Measurements from ENCODE around the gene IRAG1.

- TF ChIP-seq, protein P1, sequence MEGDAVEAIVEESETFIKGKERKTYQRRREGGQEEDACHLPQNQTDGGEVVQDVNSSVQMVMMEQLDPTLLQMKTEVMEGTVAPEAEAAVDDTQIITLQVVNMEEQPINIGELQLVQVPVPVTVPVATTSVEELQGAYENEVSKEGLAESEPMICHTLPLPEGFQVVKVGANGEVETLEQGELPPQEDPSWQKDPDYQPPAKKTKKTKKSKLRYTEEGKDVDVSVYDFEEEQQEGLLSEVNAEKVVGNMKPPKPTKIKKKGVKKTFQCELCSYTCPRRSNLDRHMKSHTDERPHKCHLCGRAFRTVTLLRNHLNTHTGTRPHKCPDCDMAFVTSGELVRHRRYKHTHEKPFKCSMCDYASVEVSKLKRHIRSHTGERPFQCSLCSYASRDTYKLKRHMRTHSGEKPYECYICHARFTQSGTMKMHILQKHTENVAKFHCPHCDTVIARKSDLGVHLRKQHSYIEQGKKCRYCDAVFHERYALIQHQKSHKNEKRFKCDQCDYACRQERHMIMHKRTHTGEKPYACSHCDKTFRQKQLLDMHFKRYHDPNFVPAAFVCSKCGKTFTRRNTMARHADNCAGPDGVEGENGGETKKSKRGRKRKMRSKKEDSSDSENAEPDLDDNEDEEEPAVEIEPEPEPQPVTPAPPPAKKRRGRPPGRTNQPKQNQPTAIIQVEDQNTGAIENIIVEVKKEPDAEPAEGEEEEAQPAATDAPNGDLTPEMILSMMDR (IDR thresholded peaks at IDR 0.05): no peak
- TF ChIP-seq EZH2 (IDR thresholded peaks at IDR 0.05) (no peak), EZH2phosphoT487 (IDR thresholded peaks at IDR 0.05) (no peak)
Observed at GRCh38 chr11:10653261-10653660, 40.3 kb downstream of the IRAG1 start.
